Stomach smooth muscle (tissue), 2 donors: ENCODE measurements around the gene AVL9.

Source experiments
- H3K27ac ChIP-seq: one replicate; pipeline ENCODE4 v1.7.0; 2013; ENCODE audit warnings: mild to moderate bottlenecking, low read length, inconsistent platforms
- H3K27me3 ChIP-seq, 2 donors: one replicate each; pipeline ENCODE4 v1.7.0; 2013; ENCODE audit warnings: low read length in 2 of 2; ENCODE audit not compliant: insufficient read depth in 2 of 2, control insufficient read depth in 1 of 2
- H3K36me3 ChIP-seq, 2 donors: one replicate each; pipeline ENCODE4 v1.7.0; 2013; ENCODE audit warnings: low read length in 2 of 2; ENCODE audit not compliant: control insufficient read depth in 2 of 2, insufficient read depth in 2 of 2
- H3K4me1 ChIP-seq: one replicate; pipeline ENCODE4 v1.7.0; 2013; ENCODE audit warnings: low read length; ENCODE audit not compliant: control insufficient read depth, insufficient read depth
- H3K4me3 ChIP-seq, 2 donors: one replicate each; pipeline ENCODE4 v1.7.0; 2013; ENCODE audit warnings: low read length in 2 of 2
- H3K9ac ChIP-seq, 2 donors: one replicate each; pipeline ENCODE4 v1.7.0; 2013; ENCODE audit warnings: low read length in 2 of 2, mild to moderate bottlenecking in 1 of 2
- H3K9me3 ChIP-seq, 2 donors: one replicate each; pipeline ENCODE4 v1.7.0; 2013; ENCODE audit warnings: low read length in 2 of 2; ENCODE audit not compliant: control insufficient read depth in 2 of 2
- donor health status: healthy.
- donor health status: Pancreatic carcinoma.

Gene AVL9

GRCh38 chr7:32533276-32534029 is 38.2 kb downstream of the AVL9 start:
- Histone ChIP-seq H3K27me3 (no peaks in the 10 kb centered on the region), H3K9me3 (no peaks in the 10 kb centered on the region), H3K4me3 (no peak overlapping the region), H3K4me1 (peaks cover 2% of the 10 kb centered on the region), H3K27ac (no peak overlapping the region), H3K9ac (no peak overlapping the region), H3K36me3 (peaks cover 0 to 3% of the 10 kb centered on the region in 2 donors)

- Histone ChIP-seq H3K27ac (no peak overlapping the region), H3K9ac (no peak overlapping the region), H3K4me1 (peaks cover 2% of the 10 kb centered on the region), H3K4me3 (no peak overlapping the region), H3K9me3 (no peaks in the 10 kb centered on the region), H3K27me3 (no peaks in the 10 kb centered on the region), H3K36me3 (peaks cover 0 to 3% of the 10 kb centered on the region in 2 donors)
Measured at GRCh38 chr7:32535162-32535702, 39.9 kb downstream of the AVL9 start.

GRCh38 chr7:32536016-32536415 is 40.7 kb downstream of the AVL9 start:
- Histone ChIP-seq H3K9ac (no peak overlapping the region), H3K36me3 (peaks cover 0 to 3% of the 10 kb centered on the region in 2 donors), H3K27me3 (no peaks in the 10 kb centered on the region), H3K4me3 (no peak overlapping the region), H3K27ac (no peak overlapping the region), H3K9me3 (no peaks in the 10 kb centered on the region), H3K4me1 (peaks cover 2% of the 10 kb centered on the region)

- H3K36me3 ChIP-seq = peaks cover 0 to 3% of the 10 kb centered on the region in 2 donors
Measured at GRCh38 chr7:32536585-32536984, 41.3 kb downstream of the AVL9 start.

GRCh38 chr7:32537760-32538159 is 42.5 kb downstream of the AVL9 start:
- H3K27me3 ChIP-seq = no peaks in the 10 kb centered on the region
- H3K36me3 ChIP-seq = no peaks in the 10 kb centered on the region
- H3K4me3 ChIP-seq = no peak overlapping the region
- H3K27ac ChIP-seq = no peak overlapping the region
- H3K9ac ChIP-seq = no peak overlapping the region
- no peaks in the 10 kb centered on the region for H3K9me3 ChIP-seq
- no peaks in the 10 kb centered on the region for H3K4me1 ChIP-seq

More at GRCh38 chr7:32536585-32536984, 41.3 kb downstream of the AVL9 start:
- no peak overlapping the region for H3K9ac ChIP-seq
- H3K9me3 ChIP-seq = no peaks in the 10 kb centered on the region
- H3K4me3 ChIP-seq = no peak overlapping the region
- H3K4me1 ChIP-seq = peaks cover 2% of the 10 kb centered on the region
- no peak overlapping the region for H3K27ac ChIP-seq
- H3K27me3 ChIP-seq = no peaks in the 10 kb centered on the region

- H3K4me1 ChIP-seq = no peaks in the 10 kb centered on the region
- H3K36me3 ChIP-seq = peaks cover 4 to 8% of the 10 kb centered on the region in 2 donors
- H3K27ac ChIP-seq = no peak overlapping the region
- no peaks in the 10 kb centered on the region for H3K9me3 ChIP-seq
- H3K4me3 ChIP-seq = no peak overlapping the region
- no peaks in the 10 kb centered on the region for H3K27me3 ChIP-seq
- H3K9ac ChIP-seq = no peak overlapping the region
Measured at GRCh38 chr7:32539366-32539765, 44.1 kb downstream of the AVL9 start.

GRCh38 chr7:32539919-32540531 is 44.7 kb downstream of the AVL9 start:
- Histone ChIP-seq H3K4me1 (no peaks in the 10 kb centered on the region), H3K27me3 (no peaks in the 10 kb centered on the region), H3K36me3 (peaks cover 4 to 8% of the 10 kb centered on the region in 2 donors), H3K9ac (no peak overlapping the region), H3K27ac (no peak overlapping the region), H3K9me3 (no peaks in the 10 kb centered on the region), H3K4me3 (no peak overlapping the region)

- Histone ChIP-seq H3K36me3 (peaks cover 7 to 11% of the 10 kb centered on the region in 2 donors), H3K4me3 (no peak overlapping the region), H3K9me3 (no peaks in the 10 kb centered on the region), H3K9ac (no peak overlapping the region), H3K27me3 (no peaks in the 10 kb centered on the region), H3K4me1 (no peaks in the 10 kb centered on the region), H3K27ac (no peak overlapping the region)
Measured at GRCh38 chr7:32542595-32542994, 47.3 kb downstream of the AVL9 start.

GRCh38 chr7:32559480-32559879 is 64.2 kb downstream of the AVL9 start:
- Histone ChIP-seq H3K27ac (no peak overlapping the region), H3K9me3 (no peaks in the 10 kb centered on the region), H3K9ac (no peak overlapping the region), H3K4me3 (no peak overlapping the region), H3K27me3 (no peaks in the 10 kb centered on the region), H3K4me1 (no peaks in the 10 kb centered on the region), H3K36me3 (peaks cover 22 to 24% of the 10 kb centered on the region in 2 donors)

GRCh38 chr7:32560075-32560474 is 64.8 kb downstream of the AVL9 start:
- H3K4me1 ChIP-seq = no peaks in the 10 kb centered on the region
- no peak overlapping the region for H3K9ac ChIP-seq

GRCh38 chr7:32561613-32562012 is 66.3 kb downstream of the AVL9 start:
- Histone ChIP-seq H3K36me3 (peaks cover 18 to 23% of the 10 kb centered on the region in 2 donors), H3K4me3 (no peak overlapping the region), H3K9ac (no peak overlapping the region), H3K27me3 (no peaks in the 10 kb centered on the region), H3K27ac (no peak overlapping the region), H3K4me1 (no peaks in the 10 kb centered on the region), H3K9me3 (no peaks in the 10 kb centered on the region)

More at GRCh38 chr7:32560075-32560474, 64.8 kb downstream of the AVL9 start:
- H3K27me3 ChIP-seq = no peaks in the 10 kb centered on the region
- H3K9me3 ChIP-seq = no peaks in the 10 kb centered on the region
- no peak overlapping the region for H3K4me3 ChIP-seq
- peaks cover 22 to 24% of the 10 kb centered on the region in 2 donors for H3K36me3 ChIP-seq
- no peak overlapping the region for H3K27ac ChIP-seq
